NCI-H510A treated with DMSO at 0.1 percent for 48 hours (cell line): ENCODE measurements around the gene WFS1.

Experiments used
- DNase-seq: peaks from one replicate; lab custom pipeline; 2025; lab: John Stamatoyannopoulos, UW

The WFS1 gene

DNA sequence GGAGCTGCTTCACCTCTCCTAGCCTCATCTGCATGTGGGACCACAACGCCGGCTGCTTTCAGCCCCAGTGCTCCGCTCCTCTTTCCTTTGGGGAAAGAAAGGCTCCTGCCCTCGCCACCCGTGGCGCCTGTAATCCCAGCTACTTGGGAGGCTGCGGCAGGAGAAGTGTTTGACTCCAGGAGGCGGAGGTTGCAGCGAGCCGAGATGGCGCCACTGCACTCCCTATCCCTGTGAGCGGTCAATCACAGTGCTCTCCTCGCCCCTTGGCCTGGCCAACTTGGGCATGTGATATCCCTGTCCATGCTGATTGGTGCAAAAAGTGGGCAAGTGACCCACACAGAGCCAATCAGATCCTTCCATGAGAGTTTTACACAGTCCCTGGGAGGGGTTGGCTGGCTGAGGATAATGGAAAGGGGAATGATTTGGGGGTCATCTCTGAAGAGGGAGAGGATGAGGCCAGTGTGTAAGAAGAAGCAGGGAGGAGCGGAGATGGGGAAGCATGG, 56.2 kb downstream of the WFS1 start:
- DNase-seq: no peak

DNA sequence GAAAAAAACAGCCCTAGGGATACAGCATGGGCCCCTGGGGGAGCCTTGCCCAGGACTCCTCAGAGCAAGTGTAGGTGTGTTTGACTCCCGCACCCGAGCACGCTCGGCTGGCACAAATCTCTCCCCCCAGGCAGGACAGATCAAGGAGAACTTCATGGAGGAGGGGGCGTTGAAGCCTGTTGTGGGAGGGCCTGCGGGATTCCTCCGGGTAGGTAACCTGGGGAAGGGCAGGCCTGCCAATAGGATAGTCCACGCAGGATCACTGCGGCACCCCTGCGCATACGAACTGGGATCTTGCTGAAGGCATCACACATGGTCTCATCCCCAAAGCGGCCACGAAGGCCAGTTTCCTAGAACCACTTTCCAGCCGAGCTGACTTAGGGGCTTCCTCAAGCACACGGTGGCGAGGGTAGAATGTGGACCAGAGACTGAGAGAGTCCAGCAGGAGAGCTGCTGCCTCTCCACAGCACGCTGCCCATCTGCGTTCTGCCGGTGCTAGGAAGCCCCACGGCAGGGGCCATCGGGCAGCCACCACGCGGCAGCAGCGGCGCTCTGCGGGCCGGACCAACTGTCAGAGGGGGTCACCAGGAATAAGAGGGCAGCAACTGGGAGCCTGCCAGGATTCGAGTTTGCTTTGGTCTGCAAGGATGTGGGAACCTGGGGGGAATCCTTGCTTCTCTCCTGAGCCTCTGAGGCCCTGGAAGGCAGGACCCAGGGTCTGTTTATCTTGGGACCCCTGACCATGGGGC, 56.8 kb downstream of the WFS1 start:
- DNase-seq: no peak

DNA sequence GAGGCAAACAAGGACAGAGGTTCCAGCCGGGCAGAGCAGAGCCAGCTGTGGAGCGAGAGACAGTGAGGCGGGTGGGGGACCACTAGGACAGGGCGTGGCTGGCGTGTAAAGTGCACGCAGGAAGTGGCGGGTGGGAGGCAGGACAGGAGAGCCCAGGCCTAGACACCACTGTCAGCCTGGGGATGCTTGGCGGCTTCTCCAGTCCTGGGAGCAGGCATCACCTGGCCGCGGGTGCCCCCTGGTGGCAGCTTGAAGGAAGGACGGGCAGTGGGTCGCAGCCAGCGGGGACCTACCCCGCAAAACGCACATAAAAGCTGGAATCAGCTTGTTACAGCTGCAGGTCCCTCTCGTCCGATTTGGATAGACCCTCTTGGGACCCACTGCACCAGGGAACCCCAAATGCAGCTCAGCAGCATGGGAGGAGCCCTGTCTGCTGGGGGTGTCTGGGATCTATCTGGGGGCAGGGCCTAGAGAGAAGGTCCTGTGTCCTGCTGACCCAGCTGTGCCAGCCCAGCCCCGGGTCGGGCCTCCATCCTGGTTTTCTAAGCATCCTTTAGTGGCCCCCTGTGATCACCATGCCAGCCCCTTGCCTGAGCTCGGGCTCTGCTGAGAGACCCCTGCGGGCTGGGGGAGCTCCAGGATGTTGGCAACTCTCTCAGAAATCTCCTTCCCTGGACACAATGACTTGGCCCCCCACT, 57.7 kb downstream of the WFS1 start:
- DNase-seq: peak; percentile 31

DNA sequence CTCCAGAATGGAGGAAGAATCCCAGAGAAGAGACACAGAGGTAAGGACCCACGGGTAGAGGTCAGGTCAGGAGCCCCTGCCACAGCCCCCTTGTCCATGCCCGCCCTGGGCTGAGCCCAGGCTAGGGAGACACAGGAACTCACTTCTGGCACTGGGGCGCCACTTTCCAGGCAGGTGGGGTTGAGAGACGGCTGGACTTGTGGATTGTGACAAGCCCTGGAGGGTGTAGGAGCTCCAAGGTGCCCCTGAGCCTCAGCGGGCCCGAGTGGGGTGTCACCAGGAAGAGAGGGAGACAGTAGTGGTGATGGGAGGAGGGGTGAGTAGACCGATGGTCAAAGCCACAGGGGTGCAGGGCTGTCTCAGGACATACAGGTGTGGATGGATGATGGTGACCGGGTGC, 58.9 kb downstream of the WFS1 start:
- no peak for DNase-seq

DNA sequence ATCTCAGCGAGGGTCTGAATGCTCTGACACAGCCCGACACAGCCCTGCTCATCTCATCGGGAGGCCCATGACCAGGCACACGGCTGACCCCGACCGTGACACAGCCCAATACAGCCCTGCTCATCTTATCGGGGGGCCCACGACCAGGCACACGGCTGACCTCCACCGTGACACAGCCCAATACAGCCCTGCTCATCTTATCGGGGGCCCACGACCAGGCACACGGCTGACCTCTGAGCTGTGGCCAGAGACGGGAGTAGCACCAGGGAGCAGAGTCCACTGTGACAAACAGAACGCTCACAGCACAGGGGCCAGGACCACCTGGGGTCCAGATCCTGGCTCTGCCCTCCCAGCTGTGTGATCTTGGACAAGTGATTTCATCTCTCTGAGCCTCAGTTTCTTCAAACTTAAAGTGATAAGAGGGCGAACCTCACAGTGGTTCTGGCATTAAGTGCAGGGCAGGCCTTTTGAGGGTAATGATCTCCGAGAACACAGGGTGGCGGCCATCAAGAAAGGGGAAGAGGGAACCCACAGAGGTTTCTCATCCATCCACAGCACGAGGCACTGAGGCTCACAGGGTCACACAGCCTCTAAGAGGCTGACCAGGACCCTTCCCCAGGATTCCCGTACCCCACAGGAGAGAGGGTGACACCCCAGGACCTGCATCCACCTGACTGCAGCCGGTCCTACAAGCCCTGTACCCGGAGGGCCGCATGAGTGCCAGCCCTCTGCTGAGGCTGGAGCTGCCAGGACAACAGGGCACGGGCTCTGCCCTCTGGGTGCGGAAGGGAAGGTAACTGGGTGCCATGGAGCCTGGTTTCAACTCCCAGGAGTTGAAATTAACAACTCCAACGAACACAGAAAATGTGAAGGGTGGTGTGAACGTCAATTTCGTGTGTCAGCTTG, 60.1 kb downstream of the WFS1 start:
- DNase-seq: no peak

DNA sequence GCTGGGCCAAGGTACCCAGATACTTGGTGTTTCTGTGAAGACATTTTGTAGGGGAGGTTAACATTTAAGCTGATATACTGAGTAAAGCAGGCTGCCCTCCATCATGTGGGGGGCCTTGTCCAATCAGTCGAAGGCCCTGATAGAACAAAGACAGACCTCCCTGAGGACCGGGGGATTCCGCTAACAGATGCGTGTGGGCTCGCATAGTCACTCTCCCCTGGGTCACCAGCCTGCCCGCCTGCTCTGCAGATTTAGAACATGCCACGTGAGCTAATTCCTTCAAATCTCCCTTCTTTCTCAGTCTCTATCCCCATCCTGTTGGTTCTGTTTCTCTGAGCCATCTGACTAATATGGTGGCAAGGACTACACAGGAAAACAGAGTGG, 60.7 kb downstream of the WFS1 start:
- DNase-seq: no peak

DNA sequence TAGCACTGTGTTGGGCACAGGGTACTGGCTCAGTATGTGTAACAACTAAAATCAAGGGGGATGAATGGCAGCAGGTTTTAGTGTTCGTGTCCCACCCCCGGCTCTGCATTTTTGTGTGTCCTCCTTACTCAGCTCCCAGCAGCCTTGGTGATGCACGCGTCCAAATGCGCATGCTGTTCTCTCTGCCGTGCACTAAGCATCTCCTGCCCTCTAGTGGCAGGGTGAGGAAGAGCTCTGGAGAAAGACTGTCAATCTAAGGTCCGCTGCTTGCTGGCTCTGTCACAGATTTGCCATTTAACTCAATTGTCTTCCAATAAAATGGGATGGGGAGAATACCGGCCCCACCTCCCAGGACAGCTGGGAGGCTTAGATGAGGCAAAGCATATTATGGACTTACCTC, 61.4 kb downstream of the WFS1 start:
- DNase-seq: no peak

DNA sequence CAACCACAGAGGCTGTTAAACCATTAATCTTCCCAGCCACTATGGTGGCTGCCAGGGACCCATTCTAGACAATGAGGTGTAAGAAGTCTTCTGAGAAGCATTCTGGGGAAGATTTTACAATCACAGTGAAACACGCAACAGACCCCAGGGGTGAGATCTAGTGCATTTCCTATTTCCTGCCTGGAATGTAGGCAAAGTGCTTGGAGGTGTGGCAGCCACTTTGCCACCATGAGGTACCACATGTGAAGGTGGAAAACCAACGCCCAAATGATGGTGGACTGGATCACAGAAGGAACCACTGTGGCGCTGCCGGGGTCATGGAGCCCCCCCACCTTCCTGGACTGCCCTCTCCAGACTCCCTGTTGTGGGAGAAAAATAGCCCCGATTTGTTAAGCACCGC, 61.8 kb downstream of the WFS1 start:
- no peak for DNase-seq

DNA sequence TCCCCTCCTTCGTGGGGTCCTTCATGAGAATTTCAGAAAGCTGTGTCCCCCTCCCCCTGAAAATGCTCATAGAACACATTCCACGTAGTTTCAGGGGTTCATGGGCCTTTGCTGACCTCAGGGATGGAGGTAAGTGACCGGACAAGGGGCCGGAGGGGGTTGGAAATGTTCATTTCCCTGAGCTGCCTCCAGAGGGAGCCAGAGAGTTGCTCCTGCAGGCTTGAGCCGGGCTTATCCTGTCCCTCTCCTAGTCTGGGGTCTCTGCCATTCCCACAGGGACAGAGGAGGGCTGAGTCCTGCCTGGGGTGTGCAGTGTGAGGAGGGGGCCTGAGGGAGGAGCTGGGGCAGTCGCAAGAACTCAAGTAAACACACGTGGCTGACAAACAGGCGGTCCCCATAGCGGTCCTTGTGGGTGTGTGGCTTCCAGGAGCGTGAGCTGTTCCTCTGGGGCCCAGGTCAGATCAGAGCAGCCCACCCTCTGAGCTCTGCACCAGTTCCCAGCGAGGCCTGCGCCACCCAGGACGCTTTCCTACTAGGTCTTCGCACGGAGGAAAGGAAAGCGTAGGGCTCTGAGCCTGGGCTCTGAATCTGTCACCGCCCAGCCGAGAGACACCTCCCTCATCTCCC, 62.5 kb downstream of the WFS1 start:
- DNase-seq: no peak

DNA sequence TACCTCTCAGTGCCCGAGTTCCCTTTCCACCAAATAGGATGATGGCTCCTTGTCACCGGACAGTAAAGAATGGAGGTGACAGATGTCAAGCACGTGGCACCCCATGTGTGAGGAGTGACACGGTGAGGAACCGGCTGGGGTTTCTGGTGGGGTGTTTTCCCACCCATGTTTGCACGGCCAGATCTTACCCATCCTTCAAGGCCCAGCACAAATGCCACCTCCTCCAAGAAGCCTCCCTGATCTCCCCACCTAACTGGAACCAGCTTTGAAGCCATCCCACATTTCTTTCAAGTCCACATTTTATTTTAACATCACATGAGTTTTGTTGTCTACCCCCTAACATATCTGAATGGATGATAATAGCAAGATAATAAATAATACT, 63.0 kb downstream of the WFS1 start:
- DNase-seq: no peak

DNA sequence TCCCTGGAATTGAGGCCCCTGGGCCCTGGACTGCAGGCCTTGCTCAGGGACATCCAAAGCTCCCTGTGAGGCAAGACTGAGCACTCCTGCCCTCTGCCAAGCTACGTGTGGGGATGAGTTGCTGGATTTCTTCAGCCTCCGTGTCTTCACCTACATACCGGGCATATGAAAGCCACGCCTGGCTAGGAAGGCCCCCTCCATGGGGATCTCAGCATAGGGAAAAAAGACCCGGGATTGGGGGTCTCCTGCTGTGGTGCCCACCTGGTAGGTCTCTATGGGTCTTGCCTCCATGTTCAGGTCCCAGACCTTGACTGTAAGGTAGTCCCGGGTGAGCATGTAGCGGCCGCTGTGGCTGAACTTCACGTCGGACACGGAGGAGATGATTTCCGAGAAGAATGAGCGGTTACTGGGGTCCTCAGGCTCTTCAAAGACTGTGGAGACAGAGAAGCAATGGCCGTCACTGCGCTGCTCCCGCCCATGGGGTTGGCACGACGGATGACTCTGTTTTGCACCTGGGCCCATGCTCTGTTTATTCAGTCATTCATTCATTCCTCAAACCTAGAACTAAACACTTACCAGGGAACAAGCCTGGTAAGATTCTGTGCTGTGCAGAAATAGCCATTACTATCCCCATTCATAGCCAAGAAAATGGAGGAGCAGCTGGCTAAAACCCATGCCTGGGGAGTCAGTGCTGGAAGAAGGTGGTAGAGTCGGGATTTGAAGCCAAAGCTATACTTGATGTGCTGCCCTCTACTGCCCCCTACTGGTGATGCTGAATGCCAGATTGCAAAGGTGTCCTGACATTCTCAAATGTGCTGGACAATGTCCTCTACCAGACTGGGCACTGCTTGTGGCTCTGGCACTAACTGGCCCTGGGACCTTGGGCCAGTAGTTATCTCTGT, 63.9 kb downstream of the WFS1 start:
- DNase-seq: no peak

DNA sequence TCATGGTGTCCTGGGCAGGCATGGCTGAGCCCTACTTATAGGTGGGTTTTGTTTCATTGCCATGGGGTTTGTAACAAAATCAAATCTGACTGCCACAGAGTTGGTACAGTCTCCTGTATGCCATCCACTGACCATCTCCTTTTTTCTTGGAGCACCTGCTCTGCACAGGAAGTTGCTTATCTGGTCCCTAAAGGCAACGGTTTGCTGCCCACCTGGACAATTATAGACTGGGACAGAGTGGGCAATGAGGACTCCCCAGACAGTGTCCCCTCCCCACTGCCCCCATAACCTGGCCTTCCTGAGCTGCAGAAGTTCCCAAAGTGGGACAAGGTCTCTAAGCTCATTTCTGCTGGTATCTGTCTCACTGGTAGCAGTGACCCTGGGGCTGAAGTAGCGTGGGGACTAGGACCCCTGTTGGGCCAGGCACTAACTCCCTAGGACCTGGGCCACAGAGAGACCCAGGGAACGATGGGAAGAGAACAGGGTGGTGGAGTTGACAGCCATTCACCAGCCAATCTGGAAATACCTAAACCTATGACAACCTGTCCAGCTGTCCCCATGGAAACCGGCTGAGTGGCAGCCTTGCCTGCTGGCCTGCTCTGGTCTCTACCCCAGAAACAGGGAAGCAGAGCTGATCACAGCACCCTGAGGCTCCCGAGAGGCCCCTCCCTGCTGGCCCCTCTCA, 64.7 kb downstream of the WFS1 start:
- DNase-seq: no peak

DNA sequence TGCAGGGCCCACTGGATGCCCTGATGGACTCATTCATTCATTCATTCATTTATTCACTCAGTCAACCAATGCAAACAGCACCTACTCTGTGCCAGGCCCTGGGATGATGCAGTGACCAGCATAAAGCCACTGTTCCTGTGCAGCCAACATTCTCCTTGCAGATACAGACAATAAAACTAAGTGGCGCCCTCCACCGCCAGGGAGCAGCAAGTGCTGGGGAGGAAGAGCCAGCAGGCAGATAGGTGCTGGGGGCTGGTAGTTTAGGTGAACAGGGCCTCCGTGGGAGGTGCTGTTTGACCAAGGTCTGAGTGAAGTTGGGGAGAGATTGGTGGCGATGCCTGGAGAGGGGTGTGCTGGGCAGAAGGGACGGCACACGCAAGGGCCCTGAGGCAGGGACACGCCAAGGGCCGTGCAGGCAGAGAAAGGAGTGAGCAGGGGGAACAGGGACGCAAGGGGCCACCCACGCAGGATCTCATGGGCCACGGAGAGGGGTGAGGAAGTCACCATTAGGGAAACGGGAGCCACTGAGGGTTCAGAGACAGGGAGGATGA, 65.5 kb downstream of the WFS1 start:
- DNase-seq: no peak

DNA sequence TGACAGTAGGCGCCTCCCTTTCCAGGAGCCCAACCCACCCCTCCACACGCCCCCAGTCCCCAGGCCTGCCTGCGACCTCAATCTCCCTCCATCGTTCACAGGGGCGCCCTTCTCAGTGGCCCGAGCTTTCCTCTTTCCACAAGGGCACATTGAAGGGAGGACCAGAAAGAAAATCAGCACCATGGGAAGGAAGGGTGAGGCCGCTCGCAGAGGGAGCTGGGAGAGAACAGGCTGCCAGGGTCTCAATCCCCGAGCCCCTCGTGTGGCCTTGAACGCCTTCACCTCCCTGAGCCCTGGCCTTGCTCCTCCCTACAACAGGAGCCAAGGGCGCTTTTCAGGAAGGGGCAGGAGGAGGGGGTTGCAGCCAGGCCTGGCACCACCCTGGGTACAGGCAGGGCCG, 66.5 kb downstream of the WFS1 start:
- no peak for DNase-seq

DNA sequence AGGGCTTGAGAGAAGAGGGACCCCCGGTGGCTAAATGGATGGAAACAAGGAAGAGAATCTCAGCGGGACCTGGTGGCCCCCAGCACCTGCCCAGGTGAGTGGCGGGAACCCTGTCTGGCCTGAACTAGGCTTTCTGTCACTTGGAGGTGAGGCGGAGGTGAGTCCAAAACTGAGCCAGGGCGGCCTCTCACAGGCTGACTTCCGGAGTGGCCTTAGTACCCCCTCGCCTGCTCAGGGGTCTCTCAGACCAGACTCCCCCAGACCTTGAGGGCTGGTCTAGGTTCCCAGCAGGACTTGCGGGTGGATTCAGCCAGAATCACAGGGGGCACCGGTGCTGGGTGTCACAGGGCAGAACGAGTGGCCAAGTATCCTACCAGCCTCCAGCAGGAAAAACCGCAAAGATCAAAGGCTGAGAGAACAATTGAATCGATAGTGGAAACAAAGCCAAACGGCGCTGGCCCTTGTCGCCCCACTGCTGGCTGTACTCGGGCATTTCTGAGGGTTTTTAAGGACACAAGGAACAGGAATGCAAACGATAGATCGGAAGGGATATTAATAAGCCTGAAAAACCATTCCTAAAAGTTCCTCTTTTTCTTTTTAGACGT, 67.8 kb downstream of the WFS1 start:
- DNase-seq: peak; percentile 14

DNA sequence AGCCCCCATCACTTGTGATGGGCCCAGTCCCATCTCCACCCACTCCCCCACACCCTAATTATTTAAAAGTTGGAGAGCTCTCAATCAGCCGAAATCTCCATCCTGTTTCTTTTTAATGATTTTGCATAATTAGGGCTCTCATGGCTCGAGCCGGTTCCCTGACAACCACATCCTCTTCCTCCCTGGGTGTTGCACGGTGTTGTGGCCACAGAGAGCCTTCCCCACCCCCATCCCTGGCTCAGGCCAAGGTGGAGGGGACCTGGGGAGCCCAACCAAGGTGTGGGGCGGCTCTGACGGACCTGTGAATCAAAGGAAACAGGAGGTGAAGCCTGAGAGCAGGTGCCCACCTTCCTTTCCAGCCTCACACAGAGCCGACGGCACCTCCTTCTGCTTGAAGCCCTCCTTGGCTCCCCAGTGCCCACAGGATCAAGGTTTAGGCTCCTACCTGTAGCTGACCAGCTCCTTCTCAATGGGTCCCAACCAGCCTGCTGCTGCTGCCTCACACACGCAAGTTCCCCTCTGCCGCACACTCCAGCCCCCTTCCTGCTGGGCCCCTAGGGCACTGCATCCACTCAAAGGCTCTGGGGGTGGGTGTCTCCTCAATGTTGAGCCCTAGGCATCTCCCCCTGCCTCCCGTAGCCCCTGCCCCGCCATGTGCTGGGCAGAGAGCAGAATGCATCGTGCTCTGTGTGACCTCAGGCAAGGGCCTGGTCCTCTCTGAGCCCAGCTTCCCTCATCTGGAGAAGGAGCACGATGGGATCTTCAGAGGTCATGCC, 68.7 kb downstream of the WFS1 start:
- DNase-seq: no peak

DNA sequence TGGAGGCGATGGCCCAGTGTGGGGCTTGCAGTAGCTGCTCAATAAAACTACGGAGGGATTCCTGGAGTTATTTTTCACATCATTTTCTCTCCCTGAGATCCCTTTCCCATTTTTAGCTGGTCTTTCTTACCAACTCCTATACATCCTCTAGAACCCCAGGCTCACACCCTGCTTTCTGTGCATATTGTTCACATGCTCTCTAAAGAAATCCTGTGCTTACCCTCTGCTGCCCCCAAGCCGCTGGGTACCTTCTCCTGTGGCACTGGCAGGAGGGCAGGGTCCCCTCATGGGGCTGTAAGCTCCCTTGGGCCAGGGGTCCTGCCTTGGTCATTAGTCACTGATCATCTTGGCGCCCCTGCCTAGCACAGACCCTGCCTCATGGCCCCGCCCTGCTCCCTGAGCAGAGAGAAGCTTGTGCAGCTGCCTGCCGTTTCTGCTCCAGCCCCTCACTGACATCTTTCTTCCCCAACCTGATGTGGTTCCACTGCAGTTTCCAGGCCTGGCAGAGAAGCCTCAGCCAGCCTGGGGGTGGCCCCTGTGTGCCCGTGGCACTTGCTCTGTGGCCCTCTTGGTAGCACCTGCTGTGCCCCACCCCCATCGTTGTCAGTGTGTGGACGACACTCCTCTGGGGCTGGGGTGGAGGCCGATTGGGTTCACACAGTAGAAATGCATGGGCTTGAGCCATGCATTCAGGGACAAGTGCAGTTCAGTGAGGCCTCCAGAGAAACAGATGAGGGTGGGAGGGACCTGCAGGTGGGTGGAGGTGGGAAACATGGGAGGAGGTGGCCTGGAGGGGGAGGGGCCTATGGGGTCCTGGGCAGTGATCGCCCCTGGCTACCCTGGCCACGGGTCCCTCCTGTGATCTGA, 69.5 kb downstream of the WFS1 start:
- no peak for DNase-seq

DNA sequence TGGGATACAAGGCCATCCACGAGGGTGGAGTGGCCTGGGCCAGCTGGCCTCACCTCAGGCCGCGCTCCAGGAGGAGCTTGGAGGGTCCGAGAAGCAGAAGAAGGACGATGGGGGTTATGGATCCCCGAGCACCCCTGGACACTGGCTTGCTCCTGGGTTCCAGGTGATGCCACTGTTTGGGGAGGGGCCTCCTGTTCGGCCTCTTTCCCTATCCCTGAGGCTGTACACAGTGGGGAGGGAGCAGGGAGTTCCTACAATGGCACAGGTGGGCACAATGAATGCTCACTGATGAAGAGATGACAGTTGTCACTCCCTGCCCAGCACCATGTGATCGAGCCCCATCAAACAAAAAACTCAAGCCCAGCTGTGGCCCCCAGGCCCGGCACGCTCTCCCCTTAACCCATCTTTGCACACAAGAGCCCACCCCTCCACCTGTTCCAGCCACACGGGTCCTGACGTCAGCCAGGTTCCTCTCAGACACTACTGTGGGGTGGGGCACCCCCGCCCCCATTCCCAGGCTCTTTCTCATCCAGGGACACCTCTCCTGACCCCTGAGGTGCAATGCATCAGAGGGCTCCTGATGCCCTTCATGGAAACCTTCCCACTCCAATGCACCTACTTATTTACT, 70.3 kb downstream of the WFS1 start:
- no peak for DNase-seq
